Kidney glomerular epithelial cell (primary cell): Measurements from ENCODE around the gene COL5A1.

ENCODE experiments used
- DNase-seq: peaks from one replicate; lab custom pipeline; 2025; lab: John Stamatoyannopoulos, UW

The COL5A1 gene

GRCh38 chr9:134725605-134725940 lies 84.0 kb downstream of the COL5A1 start:
- DNase-seq, result no peak

GRCh38 chr9:134726026-134726721 lies 84.6 kb downstream of the COL5A1 start:
- DNase-seq, result no peak

- no peak for DNase-seq
These were observed 85.1 kb downstream of the COL5A1 start for GRCh38 chr9:134726722-134727034.

- DNase-seq, result no peak
These were observed 86.6 kb downstream of the COL5A1 start for GRCh38 chr9:134728021-134728795.

GRCh38 chr9:134728801-134729495 lies 87.3 kb downstream of the COL5A1 start:
- no peak for DNase-seq

GRCh38 chr9:134730011-134730760 lies 88.6 kb downstream of the COL5A1 start:
- no peak for DNase-seq

- no peak for DNase-seq
These were observed 89.3 kb downstream of the COL5A1 start for GRCh38 chr9:134730761-134731496.

GRCh38 chr9:134731497-134732391 lies 90.1 kb downstream of the COL5A1 start:
- DNase-seq, result no peak

GRCh38 chr9:134732392-134733110 lies 90.9 kb downstream of the COL5A1 start:
- DNase-seq, result no peak

- DNase-seq, result no peak
These were observed 92.1 kb downstream of the COL5A1 start for GRCh38 chr9:134733480-134734232.

- no peak for DNase-seq
These were observed 92.7 kb downstream of the COL5A1 start for GRCh38 chr9:134734270-134734669.

GRCh38 chr9:134735441-134736175 lies 94.0 kb downstream of the COL5A1 start:
- no peak for DNase-seq

- no peak for DNase-seq
These were observed 95.3 kb downstream of the COL5A1 start for GRCh38 chr9:134736791-134737497.

- no peak for DNase-seq
These were observed 96.4 kb downstream of the COL5A1 start for GRCh38 chr9:134737842-134738580.

GRCh38 chr9:134738869-134739659 lies 97.5 kb downstream of the COL5A1 start:
- peak; percentile 36 for DNase-seq

- no peak for DNase-seq
These were observed 98.0 kb downstream of the COL5A1 start for GRCh38 chr9:134739660-134739968.

GRCh38 chr9:134740071-134740470 lies 98.5 kb downstream of the COL5A1 start:
- DNase-seq, result no peak
